ENCODE data around the gene DNAH5.

DNA sequence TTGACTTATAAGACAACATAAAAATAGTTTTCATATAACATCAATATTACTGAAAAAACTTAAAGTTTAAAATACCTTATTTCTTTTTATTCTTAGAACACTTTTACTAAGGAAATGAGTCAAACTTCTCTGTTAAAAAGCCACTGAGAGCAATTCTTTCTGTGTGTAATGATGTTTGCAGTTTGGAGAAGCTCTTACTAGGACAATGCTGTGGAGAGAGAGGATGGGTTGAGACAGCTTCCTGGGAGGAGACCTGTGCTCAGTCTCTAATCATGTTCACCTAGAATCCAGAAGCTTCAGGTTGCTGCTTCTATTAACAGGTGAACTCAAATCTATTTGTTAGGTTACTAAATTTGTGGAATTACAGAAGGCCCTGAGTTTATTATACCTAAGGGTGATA lies 198.5 kb downstream of the DNAH5 start:
- TF ChIP-seq, protein P1, sequence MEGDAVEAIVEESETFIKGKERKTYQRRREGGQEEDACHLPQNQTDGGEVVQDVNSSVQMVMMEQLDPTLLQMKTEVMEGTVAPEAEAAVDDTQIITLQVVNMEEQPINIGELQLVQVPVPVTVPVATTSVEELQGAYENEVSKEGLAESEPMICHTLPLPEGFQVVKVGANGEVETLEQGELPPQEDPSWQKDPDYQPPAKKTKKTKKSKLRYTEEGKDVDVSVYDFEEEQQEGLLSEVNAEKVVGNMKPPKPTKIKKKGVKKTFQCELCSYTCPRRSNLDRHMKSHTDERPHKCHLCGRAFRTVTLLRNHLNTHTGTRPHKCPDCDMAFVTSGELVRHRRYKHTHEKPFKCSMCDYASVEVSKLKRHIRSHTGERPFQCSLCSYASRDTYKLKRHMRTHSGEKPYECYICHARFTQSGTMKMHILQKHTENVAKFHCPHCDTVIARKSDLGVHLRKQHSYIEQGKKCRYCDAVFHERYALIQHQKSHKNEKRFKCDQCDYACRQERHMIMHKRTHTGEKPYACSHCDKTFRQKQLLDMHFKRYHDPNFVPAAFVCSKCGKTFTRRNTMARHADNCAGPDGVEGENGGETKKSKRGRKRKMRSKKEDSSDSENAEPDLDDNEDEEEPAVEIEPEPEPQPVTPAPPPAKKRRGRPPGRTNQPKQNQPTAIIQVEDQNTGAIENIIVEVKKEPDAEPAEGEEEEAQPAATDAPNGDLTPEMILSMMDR (IDR thresholded peaks at IDR 0.05): no peak
- TF ChIP-seq POLR2AphosphoS5 (IDR thresholded peaks at IDR 0.05) (no peak), POLR2A (IDR thresholded peaks at IDR 0.05) (no peak), EP300 (IDR thresholded peaks at IDR 0.05) (no peak)
